NCI-H526 (cell line): Measurements from ENCODE around the gene CNTN4.
"Not testable (repeated sequence)": the region's sequence is repeated elsewhere in the genome, so short reads cannot be mapped to it uniquely, and the experiment has no call there.

Experiments
- DNase-seq, 2 experiments: peaks; one replicate each; lab custom pipeline; 2025; lab: John Stamatoyannopoulos, UW

CNTN4 gene

DNA sequence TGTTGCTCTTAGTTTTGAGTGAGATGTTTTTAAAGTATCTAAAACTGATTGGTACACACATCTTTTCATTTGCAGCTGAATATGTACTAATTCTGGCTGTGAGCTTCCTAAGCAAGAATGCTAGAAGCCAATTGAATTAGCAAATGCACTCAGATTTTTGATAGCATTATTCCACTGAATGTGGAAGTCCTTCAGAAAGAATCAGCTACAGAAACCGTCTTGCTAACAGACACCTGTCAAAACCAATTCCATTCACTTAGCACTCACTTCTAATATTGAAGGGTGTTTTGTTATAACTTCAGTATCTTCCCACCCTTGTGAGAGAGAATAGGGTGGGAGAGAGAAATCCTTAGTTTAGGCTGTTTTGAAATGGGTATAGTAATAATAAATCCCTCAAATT lies 693.8 kb downstream of the CNTN4 start:
- no peak for DNase-seq

DNA sequence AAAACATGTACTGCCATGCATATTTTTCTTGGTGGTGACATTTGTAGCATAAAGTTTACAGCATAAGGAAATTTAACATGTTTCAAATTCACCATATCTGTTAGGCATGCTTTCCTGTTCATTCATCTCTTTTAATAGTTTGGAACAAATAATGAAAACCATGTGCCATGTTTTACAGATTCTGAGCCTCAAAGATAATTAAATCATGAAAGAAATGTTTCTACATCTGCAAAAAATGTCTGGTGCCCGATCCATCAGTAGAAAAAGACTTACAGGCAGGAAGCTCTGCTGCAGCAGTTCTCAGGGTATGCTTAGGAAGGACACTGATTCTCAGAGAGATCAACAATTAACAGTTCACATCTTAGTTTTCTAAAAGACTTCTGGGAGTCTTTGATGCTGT lies 695.3 kb downstream of the CNTN4 start:
- no peak for DNase-seq

GRCh38 chr3:2802429-2802828 lies 703.8 kb downstream of the CNTN4 start:
- no peak for DNase-seq

DNA sequence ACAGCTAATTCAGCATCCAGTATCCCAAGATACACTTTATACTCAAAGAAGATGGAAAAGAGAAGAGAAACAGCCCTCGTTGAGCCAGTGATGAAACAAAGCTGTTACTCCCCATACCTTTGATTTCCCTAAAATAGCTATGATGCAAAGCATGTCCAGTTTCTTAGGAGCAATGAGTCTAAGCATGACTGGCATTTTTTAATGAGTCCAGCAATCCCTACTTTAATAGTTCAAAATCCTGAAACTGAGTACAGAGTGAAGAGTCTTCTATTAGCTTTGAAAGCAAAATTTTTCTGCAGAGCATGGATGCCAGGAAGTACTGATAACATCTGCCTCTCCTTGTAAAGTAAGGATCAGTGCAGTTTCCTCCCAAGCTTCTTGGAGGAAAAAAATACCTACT lies 708.8 kb downstream of the CNTN4 start:
- DNase-seq: peak in 1 of 2 experiments; percentile 2

DNA sequence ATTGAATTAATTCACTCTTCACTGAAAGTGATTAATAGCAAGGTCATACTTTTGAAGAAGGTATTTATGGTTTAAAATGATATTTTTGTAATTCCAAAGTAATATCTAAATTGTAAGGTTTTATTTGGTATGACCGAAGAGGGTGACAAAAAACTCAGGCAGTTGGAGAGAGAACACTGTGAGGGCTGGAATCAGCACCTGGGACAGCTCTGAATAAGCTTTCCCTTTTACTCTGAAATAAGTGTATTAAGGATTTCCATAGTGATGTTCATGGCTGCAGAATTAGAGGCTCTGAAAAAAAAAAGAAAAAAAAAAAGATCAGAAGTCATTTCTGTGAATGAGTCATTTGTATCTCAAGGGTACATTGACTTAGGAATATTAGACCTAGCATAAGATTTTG lies 712.1 kb downstream of the CNTN4 start:
- no peak for DNase-seq

DNA sequence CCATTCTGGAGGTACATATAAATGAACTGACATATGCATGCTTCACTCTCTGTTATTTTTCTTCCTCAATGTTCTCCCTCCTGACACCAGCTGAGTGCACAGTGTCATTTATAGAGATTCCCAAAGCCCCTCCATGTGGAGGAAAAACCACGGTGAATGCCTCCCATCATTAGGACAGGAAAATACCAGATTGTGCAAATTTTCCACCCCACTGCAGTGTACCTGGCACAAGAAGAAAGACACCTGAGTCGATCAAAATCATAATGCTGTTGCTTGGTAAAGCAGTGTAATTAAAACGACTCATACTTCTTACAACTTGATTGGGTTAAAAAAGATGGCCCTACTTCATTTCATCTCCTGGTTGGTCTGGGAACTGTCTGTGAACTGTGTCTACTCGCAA lies 720.9 kb downstream of the CNTN4 start:
- DNase-seq: no peak

DNA sequence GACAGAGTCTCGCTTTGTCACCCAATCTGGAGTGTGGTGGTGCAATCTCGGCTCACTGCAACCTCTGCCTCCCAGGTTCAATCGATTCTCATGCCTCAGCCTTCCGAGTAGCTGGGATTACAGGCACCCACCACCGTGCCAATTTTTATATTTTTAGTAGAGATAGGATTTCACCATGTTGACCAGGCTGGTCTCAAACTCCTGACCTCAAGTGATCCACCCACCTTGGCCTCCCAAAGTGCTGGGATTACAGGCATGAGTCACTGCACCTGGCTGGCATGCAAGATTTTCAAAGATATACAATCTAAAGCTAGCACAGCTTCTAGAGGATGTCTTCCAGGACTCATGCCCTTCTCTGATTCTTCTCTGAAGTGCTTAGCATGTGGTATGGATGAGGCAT lies 722.3 kb downstream of the CNTN4 start:
- not testable (repeated sequence) for DNase-seq

GRCh38 chr3:2822611-2823010 lies 723.9 kb downstream of the CNTN4 start:
- no peak for DNase-seq

- DNase-seq: no peak
Observed at GRCh38 chr3:2823031-2823430, 724.4 kb downstream of the CNTN4 start.

DNA sequence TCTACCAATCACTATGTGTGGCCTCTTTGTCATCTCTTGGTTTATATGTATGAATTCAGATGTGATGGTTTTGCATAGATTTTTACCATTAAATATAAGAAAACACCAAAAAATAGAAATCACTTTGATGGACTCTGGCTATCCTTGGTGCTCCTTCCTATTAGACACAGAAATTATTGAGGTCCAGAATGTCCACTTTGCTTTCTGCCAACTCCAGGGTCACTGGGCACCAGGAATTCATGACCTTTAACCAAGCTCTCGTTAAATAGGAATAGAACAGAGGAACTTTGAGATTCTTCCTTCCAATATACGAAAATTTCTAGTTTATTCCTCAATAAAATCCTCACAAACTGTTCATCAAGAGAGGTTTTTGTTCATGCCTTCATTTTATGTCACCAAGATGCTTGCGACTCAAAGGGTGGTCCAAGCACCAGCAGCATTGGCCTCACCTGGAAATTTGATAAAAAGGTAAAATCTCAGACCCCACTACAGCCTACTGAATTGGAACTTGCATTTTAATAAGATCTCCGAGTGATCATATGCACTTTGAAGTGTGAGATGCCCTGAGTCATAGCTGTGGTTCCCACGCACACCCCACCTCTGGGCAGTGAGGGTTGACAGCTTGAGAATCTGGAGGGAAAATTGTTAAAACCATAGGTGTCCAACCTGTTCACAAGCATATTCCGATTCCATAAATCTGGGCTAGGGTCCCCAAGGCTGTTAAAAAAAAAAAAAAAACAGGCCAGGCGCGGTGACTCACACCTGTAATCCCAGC lies 725.0 kb downstream of the CNTN4 start:
- DNase-seq: no peak

DNA sequence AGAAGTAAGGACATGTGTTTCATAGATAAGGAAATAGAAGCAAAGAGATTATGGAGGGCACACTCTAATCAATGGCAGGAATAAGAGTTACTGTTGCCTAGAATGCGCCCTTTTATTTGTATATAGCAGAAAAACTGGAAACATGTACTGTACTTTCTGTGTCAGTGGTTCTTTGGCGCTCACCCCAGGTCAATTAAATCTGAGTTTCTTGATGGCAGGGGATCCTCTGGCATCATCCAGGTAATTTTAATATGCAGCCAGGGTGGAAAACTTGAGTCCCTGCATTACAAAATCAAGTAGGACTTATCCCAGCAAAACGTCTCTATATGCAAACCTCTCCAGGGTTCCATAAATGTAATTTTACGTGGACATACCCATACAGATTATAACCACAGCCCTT lies 727.4 kb downstream of the CNTN4 start:
- no peak for DNase-seq

GRCh38 chr3:2826453-2826852 lies 727.8 kb downstream of the CNTN4 start:
- DNase-seq: no peak

- no peak for DNase-seq
Observed at GRCh38 chr3:2837239-2837638, 738.6 kb downstream of the CNTN4 start.

DNA sequence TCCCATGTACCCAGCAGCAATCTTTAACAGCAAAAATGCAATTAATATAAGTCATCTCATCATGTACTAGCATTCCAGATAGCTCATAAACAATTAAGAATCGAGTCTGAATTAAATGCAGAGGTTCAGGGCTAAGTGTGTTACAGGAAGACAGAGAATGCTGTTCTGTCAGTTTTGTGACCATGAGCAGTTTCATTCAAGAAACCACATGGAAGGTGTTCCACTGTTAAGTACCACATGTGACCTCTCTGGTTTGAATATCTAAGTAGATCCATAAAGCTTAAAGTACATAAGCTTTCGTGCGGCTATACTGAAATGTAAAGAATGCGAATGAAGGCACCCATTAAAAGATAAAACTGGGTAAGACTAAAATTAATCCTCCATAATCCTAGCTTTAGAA lies 739.2 kb downstream of the CNTN4 start:
- DNase-seq: no peak

DNA sequence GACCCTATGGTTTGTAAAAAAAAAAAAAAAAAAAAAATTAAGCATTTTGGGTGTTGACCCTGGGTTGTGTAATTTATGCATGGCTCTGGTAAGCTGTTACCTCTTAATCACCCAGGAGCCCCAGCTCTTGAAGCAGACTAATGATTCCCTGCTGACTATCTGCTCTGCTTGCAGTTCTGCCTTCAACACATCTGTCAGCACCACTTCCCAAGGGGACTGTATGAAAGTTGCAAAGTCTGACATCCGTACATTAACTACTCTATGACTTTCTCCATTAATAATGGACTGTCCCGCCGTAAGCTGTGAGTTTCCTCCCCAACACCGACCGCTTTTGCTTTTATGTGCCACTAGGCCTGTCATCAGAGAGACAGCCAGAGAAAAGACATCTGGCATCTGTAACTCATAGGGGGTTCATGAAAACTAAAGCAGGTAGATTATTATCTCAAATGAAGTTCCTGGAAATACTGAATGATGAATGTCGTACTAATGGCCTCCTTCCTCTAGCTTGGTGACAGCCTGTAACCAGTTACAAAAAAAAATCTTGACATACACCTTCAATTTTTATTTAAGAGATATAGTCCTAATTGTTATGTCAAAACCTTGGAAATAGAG lies 740.0 kb downstream of the CNTN4 start:
- DNase-seq: no peak

GRCh38 chr3:2839876-2840275 lies 741.2 kb downstream of the CNTN4 start:
- DNase-seq: no peak

DNA sequence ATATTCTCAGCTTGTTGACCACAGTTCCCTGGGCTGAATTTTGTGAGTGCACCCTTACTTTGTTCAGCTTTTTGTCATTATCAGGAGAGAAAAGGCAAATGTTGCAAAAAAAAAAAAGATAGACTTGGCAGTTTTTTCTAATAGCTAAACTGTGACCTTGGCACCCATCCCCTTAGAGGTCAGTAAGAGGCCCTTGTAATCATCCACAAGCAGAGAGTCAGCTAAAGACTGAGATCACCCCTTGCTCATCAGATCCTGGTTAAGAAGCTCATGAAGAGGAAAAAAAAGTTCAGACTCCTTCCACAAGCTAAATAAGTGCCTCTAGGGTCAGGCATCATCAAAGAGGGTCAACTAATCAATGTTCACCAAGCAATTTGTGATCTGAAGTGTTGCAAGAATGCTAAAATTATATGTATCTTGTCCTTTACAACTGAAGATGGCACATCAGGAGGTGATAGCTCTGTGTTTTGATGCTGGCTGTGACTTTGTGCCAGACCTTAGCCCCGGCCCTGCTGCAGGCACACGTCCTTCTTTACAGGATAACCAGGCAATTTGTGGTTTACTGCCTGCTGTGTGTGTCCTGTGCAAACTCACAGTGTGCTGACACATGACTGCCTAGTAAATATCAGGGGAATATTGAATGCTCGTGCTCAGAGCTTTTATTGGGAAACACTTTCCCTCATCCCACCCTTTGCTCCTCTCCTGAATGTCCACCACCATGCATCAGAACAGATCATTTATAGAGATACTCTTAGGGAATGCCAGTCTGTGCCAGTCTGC lies 748.6 kb downstream of the CNTN4 start:
- DNase-seq: no peak

GRCh38 chr3:2849092-2849491 lies 750.4 kb downstream of the CNTN4 start:
- no peak for DNase-seq

DNA sequence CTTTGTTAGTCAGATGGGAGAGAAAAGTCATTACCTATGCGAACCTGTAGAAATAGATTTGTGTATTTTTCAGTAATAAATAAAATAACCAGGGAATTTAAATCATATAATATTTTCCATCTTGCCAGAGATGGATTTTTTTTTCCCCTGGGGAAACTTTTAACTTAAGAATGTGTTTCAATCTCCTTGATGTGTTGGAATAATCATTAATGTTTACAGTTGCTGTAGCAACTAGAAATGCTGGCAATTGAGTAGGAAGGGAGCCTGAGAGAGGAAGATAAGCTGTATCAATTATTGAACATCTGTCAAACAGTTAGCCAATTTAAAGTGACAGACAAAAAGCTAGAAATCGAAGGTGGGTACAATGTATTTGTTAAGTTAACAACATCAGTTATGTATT lies 752.0 kb downstream of the CNTN4 start:
- DNase-seq: no peak

DNA sequence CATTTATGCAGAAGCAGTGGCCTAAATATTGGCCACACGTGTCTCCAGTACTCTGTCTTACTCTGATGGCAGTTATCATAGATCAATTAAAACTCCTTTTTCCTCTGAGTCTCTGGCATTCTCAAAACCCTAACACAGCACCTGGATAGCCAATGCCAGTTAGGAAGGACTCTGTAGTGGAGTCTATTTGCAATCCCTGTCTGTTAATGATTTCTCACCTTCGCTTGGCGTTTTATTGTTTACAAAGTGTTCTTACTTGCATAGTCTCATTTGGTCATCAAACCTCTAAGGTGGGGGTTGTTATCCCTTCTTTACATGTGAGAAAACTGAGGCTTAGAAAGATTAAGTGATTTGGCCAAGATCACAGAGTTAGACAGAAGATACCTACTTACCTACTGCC lies 752.7 kb downstream of the CNTN4 start:
- no peak for DNase-seq

- DNase-seq: no peak
Observed at GRCh38 chr3:2851835-2852234, 753.2 kb downstream of the CNTN4 start.

DNA sequence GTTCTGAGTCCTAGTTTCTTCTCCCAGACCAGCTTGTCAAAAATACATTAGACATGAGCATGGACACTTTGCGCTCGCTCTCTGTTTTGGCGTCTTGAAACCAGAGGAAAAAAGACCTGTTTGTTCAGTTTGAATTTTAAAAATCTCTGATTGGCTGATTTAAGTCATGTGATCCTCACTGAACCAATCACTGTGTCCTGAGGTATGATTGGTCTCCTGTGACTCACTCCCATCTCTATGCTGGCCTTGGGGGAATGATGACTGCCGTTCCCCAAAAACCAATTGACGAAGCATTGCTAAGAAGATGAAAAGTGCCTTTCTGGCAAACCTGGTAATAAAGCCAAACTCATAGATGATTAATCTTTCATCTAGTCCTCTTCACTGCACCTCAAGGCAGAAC lies 755.0 kb downstream of the CNTN4 start:
- DNase-seq: no peak
